IPS-18c (cell line): ENCODE measurements around the gene ZNRF2.
"Not testable (repeated sequence)": the region's sequence is repeated elsewhere in the genome, so short reads cannot be mapped to it uniquely, and the experiment has no call there.

ENCODE experiments used
- H3K4me3 ChIP-seq: 2 replicates; pipeline ENCODE4 v1.7.0; 2013; ENCODE audit warnings: low read depth, mild to moderate bottlenecking, low read length, moderate library complexity; ENCODE audit not compliant: insufficient read depth
- H3K9me3 ChIP-seq: one replicate; pipeline ENCODE4 v1.6.1; 2013; ENCODE audit warnings: mild to moderate bottlenecking, low read length, moderate library complexity; ENCODE audit not compliant: control insufficient read depth, insufficient read depth

Gene ZNRF2

GRCh38 chr7:30254717-30255063, 29.7 kb upstream of the ZNRF2 start:
- Histone ChIP-seq H3K4me3 (no peak overlapping the region), H3K9me3 (no peaks in the 10 kb centered on the region)

- no peaks in the 10 kb centered on the region for H3K9me3 ChIP-seq
- no peak overlapping the region for H3K4me3 ChIP-seq
Observed at GRCh38 chr7:30255064-30255769, 29.2 kb upstream of the ZNRF2 start.

- H3K4me3 ChIP-seq: no peak overlapping the region
Observed at GRCh38 chr7:30256349-30256858, 28.0 kb upstream of the ZNRF2 start.

GRCh38 chr7:30260246-30260768, 24.1 kb upstream of the ZNRF2 start:
- H3K4me3 ChIP-seq: no peak overlapping the region

More at GRCh38 chr7:30256349-30256858, 28.0 kb upstream of the ZNRF2 start:
- H3K9me3 ChIP-seq: no peaks in the 10 kb centered on the region

GRCh38 chr7:30263090-30263710, 21.2 kb upstream of the ZNRF2 start:
- no peak overlapping the region for H3K4me3 ChIP-seq
- no peaks in the 10 kb centered on the region for H3K9me3 ChIP-seq

More at GRCh38 chr7:30260246-30260768, 24.1 kb upstream of the ZNRF2 start:
- no peaks in the 10 kb centered on the region for H3K9me3 ChIP-seq

GRCh38 chr7:30264052-30264451, 20.3 kb upstream of the ZNRF2 start:
- no peaks in the 10 kb centered on the region for H3K9me3 ChIP-seq
- H3K4me3 ChIP-seq: no peak overlapping the region

DNA sequence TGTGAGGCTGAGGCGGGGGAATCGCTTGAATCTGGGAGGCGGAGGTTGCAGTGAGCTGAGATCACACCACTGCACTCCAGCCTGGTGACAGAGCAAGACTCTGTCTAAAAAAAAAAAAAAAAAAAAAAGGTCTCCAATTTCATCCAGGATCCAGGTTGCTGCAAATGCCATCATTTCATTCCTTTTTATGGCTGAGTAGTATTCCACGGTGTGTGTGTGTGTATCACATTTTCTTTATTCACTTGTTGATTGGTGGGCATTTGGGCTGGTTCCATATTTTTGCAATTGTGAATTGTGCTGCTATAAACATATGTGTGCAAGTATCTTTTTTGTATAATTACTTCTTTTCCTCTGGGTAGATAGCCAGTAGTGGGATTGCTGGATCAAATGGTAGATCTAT, 19.2 kb upstream of the ZNRF2 start:
- H3K4me3 ChIP-seq, H3K9me3 ChIP-seq: not testable (repeated sequence)

DNA sequence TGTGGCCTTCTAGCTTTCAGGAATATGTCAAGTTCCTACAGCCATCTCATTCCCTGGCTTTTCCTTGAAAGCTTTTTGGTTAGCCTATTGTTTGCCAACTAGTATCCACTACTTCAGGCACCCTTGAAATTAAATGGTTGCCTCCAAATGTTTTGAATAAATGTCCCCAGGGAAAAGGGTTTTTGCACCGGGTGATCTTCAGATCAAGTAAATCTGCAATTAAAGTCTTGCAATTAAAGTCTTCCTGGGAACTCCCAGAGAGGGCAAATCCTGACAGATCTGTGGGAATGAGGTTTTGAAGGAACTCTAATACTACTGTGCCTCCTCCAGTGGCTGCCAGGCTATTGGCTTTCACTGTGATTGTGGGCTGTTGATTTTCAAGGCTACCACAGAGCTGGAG, 17.7 kb upstream of the ZNRF2 start:
- no peaks in the 10 kb centered on the region for H3K9me3 ChIP-seq
- H3K4me3 ChIP-seq: no peak overlapping the region

GRCh38 chr7:30268586-30268985, 15.8 kb upstream of the ZNRF2 start:
- no peaks in the 10 kb centered on the region for H3K9me3 ChIP-seq
- H3K4me3 ChIP-seq: no peak overlapping the region

DNA sequence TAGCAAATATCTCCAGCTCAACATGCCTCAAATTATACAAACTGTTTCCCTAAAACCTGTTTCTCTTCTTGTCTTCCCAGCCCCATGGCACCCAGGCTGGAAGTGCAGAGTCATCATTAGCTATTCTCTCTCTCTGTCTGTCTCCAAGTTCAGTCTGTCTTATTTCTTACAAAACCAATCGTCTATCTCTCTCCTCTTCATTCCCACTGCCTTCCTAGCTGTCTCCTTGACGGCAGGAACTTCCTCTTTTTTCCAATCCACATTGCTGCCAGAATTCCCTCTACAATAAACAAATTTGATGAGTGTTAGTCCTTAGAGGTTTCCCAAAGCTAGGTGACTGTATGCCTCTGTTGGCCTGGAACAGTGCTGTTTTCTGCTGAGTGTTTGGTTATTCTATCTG, 14.9 kb upstream of the ZNRF2 start:
- Histone ChIP-seq H3K4me3 (no peak overlapping the region), H3K9me3 (no peaks in the 10 kb centered on the region)

- H3K9me3 ChIP-seq: no peaks in the 10 kb centered on the region
- H3K4me3 ChIP-seq: no peak overlapping the region
Observed at GRCh38 chr7:30270921-30271320, 13.5 kb upstream of the ZNRF2 start.

DNA sequence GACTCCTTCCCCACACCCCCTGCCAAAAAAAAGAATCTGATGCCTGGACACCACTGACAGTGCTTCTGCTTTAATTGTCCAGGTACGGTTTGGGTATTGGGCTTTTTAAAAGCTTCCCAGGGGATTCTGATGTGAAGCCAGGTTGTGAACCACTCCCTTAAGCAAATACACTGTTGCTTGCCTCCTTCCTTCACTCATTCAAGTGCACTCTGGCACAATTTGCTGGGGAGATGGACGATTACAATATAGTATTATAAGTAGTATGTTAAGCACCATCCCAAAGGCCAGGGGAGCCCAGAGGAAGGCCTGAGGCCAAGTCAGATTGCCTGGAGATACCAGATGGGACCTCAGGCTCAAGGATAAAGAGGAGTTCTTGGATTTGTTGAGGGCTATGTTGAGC, 12.3 kb upstream of the ZNRF2 start:
- no peaks in the 10 kb centered on the region for H3K9me3 ChIP-seq
- H3K4me3 ChIP-seq: no peak overlapping the region

- Histone ChIP-seq H3K4me3 (no peak overlapping the region), H3K9me3 (no peaks in the 10 kb centered on the region)
Observed at GRCh38 chr7:30273552-30273951, 10.8 kb upstream of the ZNRF2 start.

DNA sequence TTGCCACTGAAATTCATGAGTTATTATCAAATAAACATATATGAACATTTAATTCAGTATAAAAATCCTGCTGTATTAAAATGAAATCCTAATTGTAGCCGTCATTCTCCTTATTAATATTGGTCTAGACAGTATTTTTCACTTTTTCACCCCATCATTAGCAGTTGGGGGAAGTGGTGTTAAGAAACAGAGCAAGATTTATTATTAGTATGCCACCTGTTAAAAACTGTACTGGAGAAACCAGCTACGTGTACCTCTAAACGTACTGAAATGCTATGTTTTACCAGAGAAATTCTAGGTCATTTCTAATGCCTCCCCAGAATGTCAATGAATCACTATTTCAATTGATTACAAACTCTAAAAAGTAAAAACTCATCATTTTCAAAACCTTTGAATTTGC, 9.8 kb upstream of the ZNRF2 start:
- Histone ChIP-seq H3K4me3 (no peak overlapping the region), H3K9me3 (no peaks in the 10 kb centered on the region)

- no peak overlapping the region for H3K4me3 ChIP-seq
- H3K9me3 ChIP-seq: no peaks in the 10 kb centered on the region
Observed at GRCh38 chr7:30276203-30276900, 8.0 kb upstream of the ZNRF2 start.

DNA sequence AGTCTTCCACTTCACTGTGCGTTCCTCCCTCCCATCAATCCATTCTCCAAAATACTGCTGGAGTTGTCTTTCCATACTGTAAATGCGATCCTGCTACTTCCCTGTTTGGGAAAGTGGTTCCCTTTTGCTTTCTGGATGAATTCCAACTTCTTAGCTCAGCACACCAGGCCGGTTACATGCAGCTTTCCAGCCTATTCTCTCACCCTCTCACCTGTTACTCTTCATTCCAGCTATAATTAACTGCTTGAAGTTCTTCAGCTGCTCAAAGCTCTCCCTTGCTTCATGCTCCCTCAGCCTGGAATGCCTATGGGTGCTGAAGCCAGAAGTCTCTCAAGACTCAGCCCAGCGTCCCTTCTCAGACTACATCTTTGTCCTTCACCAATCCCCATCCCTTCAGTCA, 6.0 kb upstream of the ZNRF2 start:
- no peaks in the 10 kb centered on the region for H3K9me3 ChIP-seq
- no peak overlapping the region for H3K4me3 ChIP-seq

GRCh38 chr7:30278849-30279652, 5.3 kb upstream of the ZNRF2 start:
- H3K9me3 ChIP-seq: no peaks in the 10 kb centered on the region
- no peak overlapping the region for H3K4me3 ChIP-seq
